GM12878 (cell line): ENCODE data around the gene GRIN2C.

Experiments used
- CBX3 ChIP-seq: fragments of 200-600 bp; sonication (generic); IDR thresholded peaks from 2 replicates; pipeline ENCODE4 v1.6.1; 2016; ENCODE audit warnings: low read depth, borderline replicate concordance
- CREM ChIP-seq: IDR thresholded peaks from 2 replicates; pipeline ENCODE4 v1.6.1; 2014; ENCODE audit warnings: antibody characterized with exemption, low read depth
- HCFC1 ChIP-seq: fragments of 150-350 bp; IDR thresholded peaks from 2 replicates; pipeline ENCODE4 v1.6.1; 2014; ENCODE audit warnings: low read length
- POLR2A ChIP-seq: IDR thresholded peaks from 2 replicates; pipeline ENCODE4 v1.6.1; 2011; ENCODE audit warnings: low read depth, mild to moderate bottlenecking, low read length
- RAD21 ChIP-seq: IDR thresholded peaks from 2 replicates; pipeline ENCODE4 v1.6.1; 2011; ENCODE audit warnings: mild to moderate bottlenecking, low read depth, low read length, moderate library complexity; ENCODE audit not compliant: insufficient read depth
- RFX5 ChIP-seq: IDR thresholded peaks from 2 replicates; pipeline ENCODE4 v1.6.1; 2011; ENCODE audit warnings: low read depth, low read length, improper control_type of control experiment
- ZSCAN29 ChIP-seq: fragments of 450-650 bp; IDR thresholded peaks from 2 replicates; pipeline ENCODE4 v1.6.1; 2017; ENCODE audit warnings: mild to moderate bottlenecking, moderate library complexity
- TF ChIP-seq, protein P1 (sequence below): IDR thresholded peaks from 2 replicates; pipeline ENCODE4 v1.6.1; 2012; ENCODE audit warnings: low read depth, low read length, improper control_type of control experiment
- TF ChIP-seq, protein P2 (sequence below), 3 experiments: IDR thresholded peaks in 2 of 3; conservative IDR thresholded peaks in 1 of 3; 2 replicates each; pipeline ENCODE4 v1.5.1; 2011; ENCODE audit warnings: low read depth in 3 of 3, low read length in 3 of 3, mild to moderate bottlenecking in 3 of 3, control low read depth in 2 of 3, moderate library complexity in 2 of 3, inconsistent platforms in 1 of 3, mixed read lengths in 1 of 3; ENCODE audit not compliant: control insufficient read depth in 2 of 3, insufficient read depth in 1 of 3; ENCODE audit errors: extremely low read depth in 1 of 3

DNA sequence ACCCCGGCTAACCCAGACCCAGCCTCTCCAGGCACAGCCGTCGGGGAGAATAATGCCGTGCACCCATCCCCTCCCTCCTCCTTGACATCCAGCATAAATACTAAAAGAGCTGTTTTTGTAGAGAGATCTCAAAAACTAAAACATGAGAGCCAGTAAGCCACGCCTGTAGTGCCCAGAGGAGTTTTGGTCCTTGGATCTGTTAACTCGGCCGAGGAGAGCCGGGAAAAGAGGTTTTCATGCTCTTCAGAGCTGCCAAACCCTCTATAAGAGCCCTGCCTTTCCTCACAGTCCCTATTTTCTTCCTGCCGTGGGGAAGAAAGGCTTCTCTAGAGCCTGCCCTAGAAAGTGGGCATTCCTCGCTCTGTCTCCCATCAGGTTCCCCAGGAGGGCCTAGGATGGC lies 53.4 kb downstream of the GRIN2C start:
- TF ChIP-seq, protein P1, sequence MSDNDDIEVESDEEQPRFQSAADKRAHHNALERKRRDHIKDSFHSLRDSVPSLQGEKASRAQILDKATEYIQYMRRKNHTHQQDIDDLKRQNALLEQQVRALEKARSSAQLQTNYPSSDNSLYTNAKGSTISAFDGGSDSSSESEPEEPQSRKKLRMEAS: no peak
- TF ChIP-seq CBX3 (no peak), ZSCAN29 (no peak), RFX5 (no peak), CREM (no peak), RAD21 (no peak), HCFC1 (no peak), POLR2A (no peak)
- TF ChIP-seq, protein P2, sequence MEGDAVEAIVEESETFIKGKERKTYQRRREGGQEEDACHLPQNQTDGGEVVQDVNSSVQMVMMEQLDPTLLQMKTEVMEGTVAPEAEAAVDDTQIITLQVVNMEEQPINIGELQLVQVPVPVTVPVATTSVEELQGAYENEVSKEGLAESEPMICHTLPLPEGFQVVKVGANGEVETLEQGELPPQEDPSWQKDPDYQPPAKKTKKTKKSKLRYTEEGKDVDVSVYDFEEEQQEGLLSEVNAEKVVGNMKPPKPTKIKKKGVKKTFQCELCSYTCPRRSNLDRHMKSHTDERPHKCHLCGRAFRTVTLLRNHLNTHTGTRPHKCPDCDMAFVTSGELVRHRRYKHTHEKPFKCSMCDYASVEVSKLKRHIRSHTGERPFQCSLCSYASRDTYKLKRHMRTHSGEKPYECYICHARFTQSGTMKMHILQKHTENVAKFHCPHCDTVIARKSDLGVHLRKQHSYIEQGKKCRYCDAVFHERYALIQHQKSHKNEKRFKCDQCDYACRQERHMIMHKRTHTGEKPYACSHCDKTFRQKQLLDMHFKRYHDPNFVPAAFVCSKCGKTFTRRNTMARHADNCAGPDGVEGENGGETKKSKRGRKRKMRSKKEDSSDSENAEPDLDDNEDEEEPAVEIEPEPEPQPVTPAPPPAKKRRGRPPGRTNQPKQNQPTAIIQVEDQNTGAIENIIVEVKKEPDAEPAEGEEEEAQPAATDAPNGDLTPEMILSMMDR (IDR thresholded peaks at IDR 0.05 in 2 of 3, conservative IDR thresholded peaks at IDR 0.05 in 1 of 3; ENCODE audit: control insufficient read depth in 2 of 3, extremely low read depth in 1 of 3, insufficient read depth in 1 of 3, low read depth in 3 of 3, low read length in 3 of 3): no peak
